WTC11 (cell line): ENCODE results near the gene MS4A14.

Experiments used
- CBFB ChIP-seq: sonication (generic); formaldehyde crosslinking; IDR thresholded peaks from 2 replicates; pipeline ENCODE4 v1.8.1; 2022; ENCODE audit warnings: mild to moderate bottlenecking, low read depth, missing genetic modification reagents
- ELF4 ChIP-seq: sonication (generic); formaldehyde crosslinking; IDR thresholded peaks from 2 replicates; pipeline ENCODE4 v1.8.1; 2022; ENCODE audit warnings: low read depth, mild to moderate bottlenecking, moderate library complexity, missing genetic modification reagents
- MYBL2 ChIP-seq: sonication (generic); formaldehyde crosslinking; IDR thresholded peaks from 2 replicates; pipeline ENCODE4 v1.8.1; 2023; ENCODE audit warnings: mild to moderate bottlenecking, moderate library complexity, missing genetic modification reagents

DNA sequence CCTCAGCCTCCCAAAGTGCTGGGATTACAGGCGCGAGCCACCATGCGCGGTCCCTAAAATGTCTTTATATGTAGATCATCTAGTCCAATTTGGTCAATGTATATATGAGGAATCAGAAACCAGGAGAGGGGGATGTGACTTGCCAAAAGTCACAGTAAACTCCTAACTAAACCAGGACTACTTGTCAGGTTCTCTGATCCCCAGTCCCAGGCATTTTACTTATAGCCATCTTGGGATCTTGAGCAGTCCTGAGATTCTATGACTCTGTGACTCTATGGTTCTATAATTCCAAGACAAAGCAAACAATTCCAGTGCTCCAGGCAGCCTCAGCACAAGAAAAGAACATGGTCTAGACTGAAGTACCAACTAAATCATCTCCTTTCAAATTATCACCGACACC lies 33.0 kb downstream of the MS4A14 start, which contains the start of gene MS4A5:
- TF ChIP-seq CBFB (CRISPR knock-in tag) = no peak
- no peak for TF ChIP-seq MYBL2 (CRISPR knock-in tag)
- no peak for TF ChIP-seq ELF4 (CRISPR knock-in tag)
